ACC112 (cell line): ENCODE results near the gene MPV17.
"Not testable (repeated sequence)": the region's sequence is repeated elsewhere in the genome, so short reads cannot be mapped to it uniquely, and the experiment has no call there.

Experiments used
- H2AFZ ChIP-seq: fragments of 200-600 bp; sonication (generic); one replicate; pipeline ENCODE4 v1.6.0; 2017; ENCODE audit warnings: antibody characterized with exemption, low read length; ENCODE audit not compliant: unreplicated experiment
- H3K27ac ChIP-seq: fragments of 200-600 bp; sonication (generic); 2 replicates; pipeline ENCODE4 v1.5.1; 2014; ENCODE audit warnings: low read depth, mild to moderate bottlenecking, antibody characterized with exemption, low read length, moderate library complexity
- H3K27me3 ChIP-seq: fragments of 200-600 bp; sonication (generic); 2 replicates; pipeline ENCODE4 v1.6.1; 2014; ENCODE audit warnings: mild to moderate bottlenecking, antibody characterized with exemption, low read length, moderate library complexity, mixed read lengths; ENCODE audit not compliant: insufficient read depth
- H3K36me3 ChIP-seq: fragments of 200-600 bp; sonication (generic); 2 replicates; pipeline ENCODE4 v1.6.1; 2016; ENCODE audit warnings: mild to moderate bottlenecking, antibody characterized with exemption, low read length, moderate library complexity, mixed read lengths; ENCODE audit not compliant: insufficient read depth
- H3K4me1 ChIP-seq: fragments of 200-600 bp; sonication (generic); one replicate; pipeline ENCODE4 v1.6.1; 2016; ENCODE audit warnings: low read length, mixed read lengths; ENCODE audit not compliant: insufficient read depth, unreplicated experiment, control insufficient read depth
- H3K4me3 ChIP-seq: fragments of 200-600 bp; sonication (generic); 2 replicates; pipeline ENCODE4 v1.5.1; 2014; ENCODE audit warnings: mild to moderate bottlenecking, low read depth, low read length
- H3K79me2 ChIP-seq: fragments of 200-600 bp; sonication (generic); one replicate; pipeline ENCODE4 v1.6.0; 2016; ENCODE audit warnings: low read length; ENCODE audit not compliant: control insufficient read depth, unreplicated experiment, insufficient read depth

MPV17 gene

DNA sequence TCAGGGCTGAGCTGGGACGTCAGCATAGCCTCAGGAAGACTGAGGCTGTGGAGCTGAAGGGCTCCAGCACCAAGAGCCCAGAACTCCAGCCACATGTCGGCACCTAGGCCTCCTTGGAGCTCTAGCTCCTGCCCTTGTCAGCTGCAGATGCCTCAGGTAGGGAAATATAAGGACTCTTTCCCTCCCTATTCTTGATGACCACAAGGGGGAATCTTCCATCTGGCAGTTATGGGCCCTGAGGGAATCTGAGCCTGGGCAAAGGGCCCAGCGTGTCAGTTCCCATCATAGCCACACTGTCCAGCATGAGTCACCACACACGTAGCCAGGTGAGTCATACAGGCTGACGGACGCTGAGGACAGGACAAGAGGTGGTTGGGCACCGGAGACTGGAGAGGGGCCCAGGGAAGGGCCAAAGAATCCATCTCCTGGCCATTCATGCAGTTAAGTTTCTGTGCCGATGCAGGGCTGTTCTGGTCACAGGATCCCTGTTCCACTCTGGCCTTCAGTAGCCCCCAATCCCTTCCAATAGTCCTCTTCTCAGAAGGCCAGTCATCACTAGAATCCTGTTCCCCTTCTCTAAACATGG is 1.8 kb downstream of the MPV17 start:
- peaks cover 22% of the 10 kb centered on the region for H3K79me2 ChIP-seq
- H3K4me3 ChIP-seq, result peak overlapping the region; percentile 99
- H3K36me3 ChIP-seq, result no peaks in the 10 kb centered on the region
- no peak overlapping the region for H2AFZ ChIP-seq
- peak overlapping the region; percentile 95 for H3K27ac ChIP-seq
- H3K4me1 ChIP-seq, result peaks cover 18% of the 10 kb centered on the region
- no peaks in the 10 kb centered on the region for H3K27me3 ChIP-seq

DNA sequence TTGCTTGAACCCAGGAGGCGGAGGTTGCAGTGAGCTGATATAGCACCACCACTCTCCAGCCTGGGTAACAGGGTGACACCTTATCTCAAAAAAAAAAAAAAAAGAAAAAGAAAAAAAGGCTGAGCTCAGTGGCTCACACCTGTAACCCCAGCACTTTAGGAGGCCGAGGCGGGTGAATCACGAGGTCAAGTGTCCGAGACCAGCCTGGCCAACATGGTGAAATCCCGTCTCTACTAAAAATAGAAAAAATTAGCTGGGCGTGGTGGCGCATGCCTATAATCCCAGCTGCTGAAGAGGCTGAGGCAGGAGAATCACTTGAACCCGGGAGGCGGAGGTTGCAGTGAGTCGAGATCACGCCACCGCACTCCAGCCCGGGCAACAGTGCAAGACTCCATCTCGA is 3.1 kb downstream of the MPV17 start:
- H2AFZ ChIP-seq, H3K4me3 ChIP-seq, H3K27ac ChIP-seq, H3K27me3 ChIP-seq, H3K36me3 ChIP-seq: not testable (repeated sequence)
- peaks cover 22% of the 10 kb centered on the region for H3K79me2 ChIP-seq
- peaks cover 18% of the 10 kb centered on the region for H3K4me1 ChIP-seq

DNA sequence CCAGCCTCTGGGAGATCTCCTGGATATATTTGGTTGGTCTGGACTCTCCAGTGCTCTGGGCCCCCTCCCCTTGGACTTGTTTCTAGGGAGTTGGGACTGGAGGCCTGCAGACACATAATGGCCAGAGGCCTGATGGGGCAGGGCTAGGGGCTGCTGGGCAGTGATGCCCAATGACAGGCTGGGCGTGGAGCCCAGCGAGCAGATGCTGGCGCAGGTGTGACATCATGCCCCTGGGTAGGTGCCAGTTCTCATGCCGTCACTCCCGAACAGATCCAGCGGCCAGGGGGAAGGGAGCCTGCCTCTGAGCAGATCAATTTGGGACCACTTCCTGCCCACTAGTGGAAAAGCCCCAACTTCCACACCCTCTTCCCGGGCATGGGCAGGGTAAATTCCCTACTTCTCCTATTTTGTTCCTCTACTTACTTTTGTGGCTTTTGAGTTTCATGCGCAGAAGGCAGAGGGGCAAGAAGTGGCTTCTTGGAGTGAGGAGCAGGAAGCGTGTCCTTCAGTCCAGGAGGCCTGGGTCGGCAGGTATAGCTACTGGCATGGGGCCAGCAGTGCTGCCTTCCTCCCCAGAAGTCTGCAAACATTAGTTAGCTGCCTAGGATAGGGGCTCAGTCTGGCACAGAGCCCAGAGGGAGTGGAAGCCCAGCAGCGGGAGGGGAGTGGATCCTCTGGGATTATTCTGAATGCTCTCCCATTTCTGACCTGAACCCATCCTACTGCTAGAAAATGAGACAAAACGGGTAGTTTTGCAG is 6.1 kb downstream of the MPV17 start:
- Histone ChIP-seq H3K27ac (no peak overlapping the region), H3K4me3 (no peak overlapping the region), H3K36me3 (no peaks in the 10 kb centered on the region)

DNA sequence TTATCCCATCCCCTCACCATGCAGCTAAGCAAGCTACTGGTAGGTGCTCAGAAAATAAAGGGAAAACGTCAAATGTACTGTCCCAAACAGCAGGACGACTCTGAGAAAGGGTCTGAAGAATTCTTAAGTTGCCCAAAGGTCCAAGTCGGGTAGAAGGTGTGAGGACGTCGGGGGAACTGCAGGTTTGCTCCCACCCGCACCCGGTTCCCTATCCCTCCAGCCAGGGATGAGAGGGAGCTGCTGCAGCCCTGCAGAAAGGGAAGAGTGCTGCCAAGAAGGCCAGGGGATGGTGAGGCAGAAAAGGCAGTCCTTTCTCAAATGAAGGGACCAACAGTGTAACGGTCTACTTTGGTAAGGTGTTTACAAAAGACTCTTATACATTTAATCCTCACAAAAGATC is 7.8 kb downstream of the MPV17 start:
- Histone ChIP-seq H2AFZ (no peak overlapping the region), H3K27ac (no peak overlapping the region), H3K4me3 (no peak overlapping the region), H3K27me3 (no peaks in the 10 kb centered on the region), H3K4me1 (no peaks in the 10 kb centered on the region), H3K36me3 (no peaks in the 10 kb centered on the region), H3K79me2 (peaks cover 7% of the 10 kb centered on the region)

More for the DNA sequence above, 6.1 kb downstream of the MPV17 start:
- H3K27me3 ChIP-seq, result no peaks in the 10 kb centered on the region
- peaks cover 14% of the 10 kb centered on the region for H3K4me1 ChIP-seq
- peaks cover 13% of the 10 kb centered on the region for H3K79me2 ChIP-seq
- H2AFZ ChIP-seq, result no peak overlapping the region

DNA sequence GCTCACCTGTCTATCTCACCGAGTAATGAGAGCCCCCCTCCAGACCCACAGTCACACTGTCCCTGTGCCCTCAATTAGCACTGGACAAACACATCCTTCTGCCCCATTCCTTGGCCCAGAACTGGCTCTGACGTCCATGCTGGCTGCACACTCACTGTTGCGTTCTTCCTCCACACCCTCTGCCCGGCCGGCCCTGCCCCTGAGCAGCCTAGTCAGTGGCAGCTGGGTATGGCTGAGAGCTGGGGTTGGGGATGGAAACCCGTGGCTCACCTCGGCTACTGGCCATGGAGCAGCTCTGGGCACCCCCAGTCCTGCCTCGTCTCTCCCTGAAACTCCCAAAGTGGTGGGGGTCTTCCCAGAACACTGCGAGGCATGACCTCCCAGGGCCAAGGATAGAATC is 8.2 kb downstream of the MPV17 start:
- peaks cover 7% of the 10 kb centered on the region for H3K79me2 ChIP-seq
- H3K4me3 ChIP-seq, result no peak overlapping the region
- H3K36me3 ChIP-seq, result peaks cover under 1% of the 10 kb centered on the region; the same call in 1 of the 2 replicates
- H3K4me1 ChIP-seq, result no peaks in the 10 kb centered on the region
- H2AFZ ChIP-seq, result no peak overlapping the region
- H3K27ac ChIP-seq, result no peak overlapping the region
- H3K27me3 ChIP-seq, result no peaks in the 10 kb centered on the region

DNA sequence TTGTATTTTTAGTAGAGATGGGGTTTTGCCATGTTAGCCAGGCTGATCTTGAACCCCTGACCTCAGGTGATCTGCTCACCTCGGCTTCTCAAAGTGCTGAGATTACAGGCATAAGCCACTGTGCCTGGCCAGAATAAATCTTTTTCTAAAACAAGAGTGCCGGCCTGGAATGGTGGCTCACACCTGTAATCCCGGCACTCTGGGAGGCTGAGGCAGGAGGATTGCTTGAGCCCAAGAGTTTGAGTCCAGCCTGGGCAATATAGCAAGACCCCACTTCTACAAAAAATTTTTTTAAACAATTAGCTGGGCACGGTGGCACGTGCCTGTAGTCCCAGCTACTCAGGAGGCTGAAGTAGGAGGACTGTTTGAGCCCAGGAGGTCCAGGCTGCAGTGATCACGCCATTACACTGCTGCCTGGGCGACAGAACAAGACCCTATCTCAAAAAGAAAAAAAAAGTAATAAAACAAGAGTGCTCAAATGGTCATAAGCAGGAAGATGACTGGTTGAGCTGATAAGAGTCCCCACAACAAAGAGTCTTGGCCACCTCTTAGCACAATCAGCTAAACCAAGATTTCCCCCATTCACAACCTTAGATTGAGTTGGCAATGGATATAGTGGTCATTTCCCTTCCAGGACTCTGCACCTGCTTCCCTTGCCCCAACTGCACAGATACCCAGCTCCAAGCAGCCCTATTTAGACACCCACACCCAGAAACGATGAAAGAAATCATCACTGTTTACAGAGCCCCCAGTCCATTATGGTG is 8.8 kb downstream of the MPV17 start:
- H3K36me3 ChIP-seq, result peaks cover 5% of the 10 kb centered on the region; the same call in 1 of the 2 replicates

DNA sequence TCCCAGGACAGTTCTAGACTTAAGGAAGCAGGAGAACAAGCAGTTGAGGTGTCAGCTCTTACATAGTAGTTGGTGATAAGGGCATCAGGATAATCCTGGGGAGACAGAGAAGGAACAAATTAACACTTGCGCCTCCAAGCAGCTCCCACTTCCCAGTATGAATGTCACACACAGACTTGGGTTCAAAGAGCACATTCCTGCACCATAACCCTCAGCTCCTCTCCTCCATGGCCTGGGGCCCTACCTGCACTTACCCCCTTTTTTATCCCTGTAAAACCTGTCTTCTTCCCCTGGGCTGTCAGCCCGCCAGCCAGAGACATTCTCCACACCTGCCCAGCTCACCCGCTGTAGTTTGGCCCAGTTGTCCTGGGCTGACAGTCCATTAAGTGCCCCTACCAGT is 10.7 kb downstream of the MPV17 start:
- H3K36me3 ChIP-seq, result peaks cover 9% of the 10 kb centered on the region; the same call in 1 of the 2 replicates
- H3K27ac ChIP-seq, result no peak overlapping the region
- no peaks in the 10 kb centered on the region for H3K4me1 ChIP-seq
- H3K27me3 ChIP-seq, result peaks cover 17% of the 10 kb centered on the region
- no peak overlapping the region for H3K4me3 ChIP-seq
- no peaks in the 10 kb centered on the region for H3K79me2 ChIP-seq
- H2AFZ ChIP-seq, result no peak overlapping the region

More for the DNA sequence above, 8.8 kb downstream of the MPV17 start:
- Histone ChIP-seq H3K4me1 (no peaks in the 10 kb centered on the region), H3K27ac (no peak overlapping the region), H3K27me3 (no peaks in the 10 kb centered on the region), H3K4me3 (no peak overlapping the region), H2AFZ (no peak overlapping the region), H3K79me2 (peaks cover 3% of the 10 kb centered on the region)

DNA sequence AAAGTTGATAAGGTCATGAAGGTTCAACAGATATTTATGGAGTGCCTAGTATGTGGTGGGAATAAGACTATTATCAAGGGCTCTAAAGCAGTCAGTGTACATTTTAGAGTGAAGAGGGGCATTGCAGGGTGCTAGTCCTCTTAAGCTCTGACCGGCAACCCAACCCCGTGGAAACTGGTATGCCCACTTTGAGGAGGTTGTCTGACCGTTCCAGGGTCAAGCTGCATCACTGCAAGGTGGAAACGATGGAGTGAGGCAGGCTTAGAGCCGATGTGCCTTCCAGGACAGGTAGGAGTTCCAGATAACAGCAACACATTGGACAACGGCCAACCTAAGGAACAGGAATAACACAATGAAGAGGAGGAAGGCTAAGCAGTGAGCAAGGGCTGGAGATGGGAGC is 13.2 kb downstream of the MPV17 start:
- no peak overlapping the region for H3K27ac ChIP-seq
- no peaks in the 10 kb centered on the region for H3K79me2 ChIP-seq
- H3K27me3 ChIP-seq, result peaks cover 32% of the 10 kb centered on the region
- H2AFZ ChIP-seq, result no peak overlapping the region
- no peak overlapping the region for H3K4me3 ChIP-seq
- peaks cover 9% of the 10 kb centered on the region; the same call in 1 of the 2 replicates for H3K36me3 ChIP-seq
- H3K4me1 ChIP-seq, result no peaks in the 10 kb centered on the region

DNA sequence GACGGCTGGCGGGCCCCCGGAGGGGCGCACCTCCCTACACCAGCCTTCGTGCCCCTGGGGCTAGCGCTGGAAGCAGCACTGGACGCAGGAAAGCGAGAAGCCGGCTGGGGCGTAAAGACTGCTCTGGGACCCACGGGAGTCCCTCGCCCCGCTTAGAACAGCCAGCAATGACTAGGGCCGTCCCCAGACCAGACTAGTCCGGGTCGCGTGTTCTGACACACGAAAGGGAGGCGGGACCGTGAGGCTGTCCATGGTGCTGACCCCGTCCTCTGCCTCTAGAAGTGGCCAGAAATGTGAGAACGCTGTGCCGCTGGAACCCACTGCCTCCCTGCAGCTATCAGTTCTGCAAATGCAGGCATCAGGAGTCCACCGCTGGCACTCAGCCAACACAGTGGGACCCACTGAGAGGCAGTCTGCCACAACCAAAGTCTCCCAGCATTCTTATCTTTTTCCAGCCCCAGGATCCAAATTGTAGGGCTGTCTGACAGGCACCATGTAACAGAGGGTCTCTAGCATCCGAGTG is 14.5 kb downstream of the MPV17 start, which contains the start of gene UCN:
Gene UCN (minus strand): TSS at position 87 of the 523 bp plus-strand sequence. CDS start 550 bp downstream, outside the sequence.
- Histone ChIP-seq H3K4me3 (no peak within 1 kb of the TSS), H3K79me2 (no peaks in the 10 kb centered on the region), H3K27me3 (peaks cover 35% of the 10 kb centered on the region), H2AFZ (no peak within 1 kb of the TSS), H3K27ac (no peak within 1 kb of the TSS), H3K36me3 (peaks cover 9% of the 10 kb centered on the region; the same call in 1 of the 2 replicates), H3K4me1 (no peaks in the 10 kb centered on the region)

DNA sequence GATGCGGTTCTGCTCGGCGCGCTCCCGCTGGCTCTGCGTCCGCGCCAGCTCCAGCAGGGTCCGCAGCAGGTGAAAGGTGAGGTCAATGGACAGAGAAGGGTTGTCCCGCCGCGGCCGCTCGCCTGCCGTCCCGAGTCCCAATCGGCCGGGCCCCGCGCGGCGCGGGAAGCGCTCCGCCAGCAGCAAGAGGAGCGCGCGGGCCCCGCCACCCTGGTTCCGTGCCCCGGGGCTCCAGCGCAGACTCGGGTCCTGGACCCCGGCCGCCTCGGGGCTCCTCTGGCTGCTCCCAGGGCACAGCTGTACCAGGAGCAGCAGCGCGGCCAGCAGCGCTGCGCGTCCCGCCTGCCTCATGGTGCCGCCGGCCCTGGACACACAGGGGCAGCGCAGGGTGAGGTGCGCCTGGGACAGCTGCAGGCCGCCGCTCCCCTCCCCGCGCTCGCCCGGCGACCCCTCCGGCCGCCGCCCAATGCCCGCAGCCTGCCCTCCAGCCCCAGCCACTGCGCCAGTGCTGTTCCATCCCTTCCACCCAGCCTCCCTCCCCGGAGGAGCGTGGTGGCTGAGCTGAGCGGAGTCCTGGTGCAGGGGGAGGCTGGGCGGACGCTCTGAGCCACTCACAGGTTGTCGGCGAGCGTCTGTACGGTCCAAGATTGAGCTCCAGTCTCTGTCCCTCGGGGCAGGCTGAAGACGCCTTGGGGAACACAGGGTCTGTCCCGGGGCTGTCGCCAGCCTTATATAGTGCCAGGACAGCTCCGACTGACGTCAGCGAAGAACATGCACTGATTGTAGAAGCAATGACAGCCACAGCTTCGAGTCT is 15.1 kb downstream of the MPV17 start:
- H3K27me3 ChIP-seq, result peaks cover 35% of the 10 kb centered on the region
- H3K4me3 ChIP-seq, result no peak overlapping the region
- peaks cover 9% of the 10 kb centered on the region; the same call in 1 of the 2 replicates for H3K36me3 ChIP-seq
- peaks cover 4% of the 10 kb centered on the region for H3K4me1 ChIP-seq
- H2AFZ ChIP-seq, result no peak overlapping the region
- H3K79me2 ChIP-seq, result no peaks in the 10 kb centered on the region
- no peak overlapping the region for H3K27ac ChIP-seq
